Tibial nerve (tissue), 4 donors: ENCODE measurements around the gene PGBD4. TPM values are rescaled to one million over a fixed set of nuclear protein-coding genes. Genes with fewer than 3 reads are reported as not detected.

ENCODE experiments used
- DNase-seq, 2 donors: peaks; one replicate each; pipeline ENCODE4 v3.0.0-alpha.2; 2019; ENCODE audit warnings: low spot score in 2 of 2
- H3K27ac ChIP-seq, 4 donors: fragments of 200-600 bp; sonication (generic) in 3 of 4; one replicate each; pipeline ENCODE4 v1.5.1; 2017 to 2019; ENCODE audit warnings: mild to moderate bottlenecking in 1 of 4
- H3K27me3 ChIP-seq, 2 donors: fragments of 200-600 bp; sonication (generic) in 1 of 2; one replicate each; pipeline versions ENCODE4 v1.5.1 to v1.6.0; 2017 to 2019
- H3K36me3 ChIP-seq, 3 donors: fragments of 200-600 bp; sonication (generic); one replicate each; pipeline ENCODE4 v1.5.1; 2018 to 2019
- H3K4me1 ChIP-seq, 4 donors: fragments of 200-600 bp; sonication (generic) in 3 of 4; one replicate each; pipeline ENCODE4 v1.5.1; 2017 to 2019
- H3K4me3 ChIP-seq, 4 donors: fragments of 200-600 bp; sonication (generic) in 3 of 4; one replicate each; pipeline ENCODE4 v1.5.1; 2017 to 2019; ENCODE audit warnings: mild to moderate bottlenecking in 1 of 4, moderate library complexity in 1 of 4
- H3K9me3 ChIP-seq, 4 donors: fragments of 200-600 bp; sonication (generic) in 3 of 4; one replicate each; pipeline ENCODE4 v1.5.1; 2017 to 2019
- CTCF ChIP-seq, 5 experiments: fragments of 200-600 bp in 3 of 5; fragments of 450-650 bp in 2 of 5; sonication (generic) in 3 of 5; IDR thresholded peaks; one replicate each; pipeline ENCODE4 v1.5.1; 2016 to 2019; ENCODE audit warnings: antibody characterized with exemption in 5 of 5, mild to moderate bottlenecking in 3 of 5, moderate library complexity in 2 of 5
- EP300 ChIP-seq, 2 donors: sonication (generic); formaldehyde crosslinking; IDR thresholded peaks; one replicate each; pipeline ENCODE4 v1.6.1; 2017; ENCODE audit warnings: antibody characterized with exemption in 2 of 2, mild to moderate bottlenecking in 1 of 2
- POLR2A ChIP-seq, 2 donors: fragments of 450-650 bp; IDR thresholded peaks; one replicate each; pipeline ENCODE4 v1.6.1; 2017; ENCODE audit warnings: antibody characterized with exemption in 2 of 2, mild to moderate bottlenecking in 2 of 2, moderate library complexity in 2 of 2
- WGBS, 2 donors: methylation state at CpG; one replicate each; pipeline ENCODE4 v1.1.5; 2018; 5-methylcytosine and 5-hydroxymethylcytosine counted together
- total RNA-seq, 4 donors: library from RNA; depleted of rRNA; stranded (reverse); fragments of >200 nt; gene quantifications; one replicate each; pipeline ENCODE4 v1.1.0, GENCODE V29; 2016

PGBD4 gene
- total RNA-seq = 1 to 10 TPM in 3 of 4 donors, under 1 TPM in 1; 0.90 to 2.9 (median 1.9) TPM

- TF ChIP-seq CTCF (IDR thresholded peaks at IDR 0.05) (peak in 1 of 5 experiments; percentile 51), POLR2A (IDR thresholded peaks at IDR 0.05) (peak; percentile 77 to 83), EP300 (IDR thresholded peaks at IDR 0.05) (peak; percentile 64 to 95)
- H3K27me3 ChIP-seq = no peaks in the 10 kb centered on the region
- peak within 1 kb of the TSS; percentile 59 to 84 (median 82) for H3K4me3 ChIP-seq
- H3K36me3 ChIP-seq = peaks cover 0 to 5% (median 0%) of the 10 kb centered on the region in 3 donors
- 0% methylated on average over 45 to 48 of the region's 48 CpGs for WGBS, 2 donors
- peak within 1 kb of the TSS; percentile 53 to 90 (median 84) for H3K27ac ChIP-seq
- peaks cover 0 to 42% (median 18%) of the 10 kb centered on the region in 4 donors for H3K4me1 ChIP-seq
- no peaks in the 10 kb centered on the region for H3K9me3 ChIP-seq
- peak; percentile 97 to 99 for DNase-seq
Observed at GRCh38 chr15:34101366-34102174, at the start of gene PGBD4, which contains the start of gene EMC7. Gene PGBD4, plus strand, starts transcription at chr15:34102083. Its CDS starts 449 bp downstream, at chr15:34102532. Gene EMC7, minus strand, starts transcription at chr15:34101862. Its CDS starts 23 bp downstream, at chr15:34101839.

- H3K27ac ChIP-seq = no peak overlapping the region
- H3K36me3 ChIP-seq = no peaks in the 10 kb centered on the region
- H3K27me3 ChIP-seq = no peaks in the 10 kb centered on the region
- WGBS, 2 donors = 89 to 96% methylated on average over 3 of the region's 3 CpGs
- H3K4me3 ChIP-seq = no peak overlapping the region
- no peaks in the 10 kb centered on the region for H3K4me1 ChIP-seq
- no peak for TF ChIP-seq POLR2A (IDR thresholded peaks at IDR 0.05)
- no peak for TF ChIP-seq EP300 (IDR thresholded peaks at IDR 0.05)
- TF ChIP-seq CTCF (IDR thresholded peaks at IDR 0.05) = no peak
- no peak for DNase-seq
- peaks cover 0 to 21% (median 3%) of the 10 kb centered on the region in 4 donors for H3K9me3 ChIP-seq
Observed at GRCh38 chr15:34054081-34054707, 47.7 kb upstream of the PGBD4 start.

GRCh38 chr15:34055868-34056595 is 45.9 kb upstream of the PGBD4 start:
- Histone ChIP-seq H3K36me3 (no peaks in the 10 kb centered on the region), H3K27ac (peak overlapping the region in 1 of 4 donors; percentile 17), H3K9me3 (peaks cover 0 to 5% (median 1%) of the 10 kb centered on the region in 4 donors), H3K4me3 (no peak overlapping the region), H3K4me1 (no peaks in the 10 kb centered on the region), H3K27me3 (no peaks in the 10 kb centered on the region)
- 51 to 52% methylated on average over 3 of the region's 3 CpGs for WGBS, 2 donors
- no peak for DNase-seq
- TF ChIP-seq EP300 (IDR thresholded peaks at IDR 0.05) (no peak), CTCF (IDR thresholded peaks at IDR 0.05) (no peak), POLR2A (IDR thresholded peaks at IDR 0.05) (no peak)

- Histone ChIP-seq H3K9me3 (no peaks in the 10 kb centered on the region), H3K4me3 (no peak overlapping the region), H3K36me3 (no peaks in the 10 kb centered on the region), H3K27ac (no peak overlapping the region), H3K4me1 (no peaks in the 10 kb centered on the region), H3K27me3 (no peaks in the 10 kb centered on the region)
- DNase-seq = no peak
- TF ChIP-seq POLR2A (IDR thresholded peaks at IDR 0.05) (no peak), EP300 (IDR thresholded peaks at IDR 0.05) (no peak), CTCF (IDR thresholded peaks at IDR 0.05) (no peak)
- 85 to 88% methylated on average over 5 of the region's 5 CpGs for WGBS, 2 donors
Observed at GRCh38 chr15:34056911-34057310, 45.0 kb upstream of the PGBD4 start.
